Measurements from ENCODE around the gene TRMT61B. TPM values are rescaled to one million over a fixed set of nuclear protein-coding genes. Genes with fewer than 3 reads are reported as not detected.
A peak's percentile ranks its signal among the peaks of the same experiment; 100 is the strongest.

The TRMT61B gene
- total RNA-seq, 1 donor from 2014 or later, result 18.4 TPM

DNA sequence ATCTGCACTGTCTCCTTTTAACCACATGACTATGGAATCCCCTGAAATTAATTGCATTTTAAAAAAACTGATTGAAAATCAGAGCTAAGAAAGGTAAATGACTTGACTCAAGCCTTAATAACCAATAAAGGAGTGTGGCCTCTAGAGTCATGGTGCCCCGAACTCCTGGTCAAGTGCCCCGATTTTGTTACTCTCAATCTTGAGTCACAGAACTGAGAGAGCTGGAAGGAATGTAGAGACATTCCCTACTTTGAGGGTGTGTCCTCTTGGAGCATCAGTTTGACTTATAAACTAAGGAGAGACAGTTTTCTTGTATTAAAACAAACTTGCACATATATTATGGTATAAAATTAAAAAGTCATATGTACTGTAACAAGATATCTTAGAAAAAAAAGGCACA lies 26.8 kb upstream of the TRMT61B start:
- H3K27ac Mint-ChIP-seq, result no peak overlapping the region
- peak overlapping the region; percentile 100 for H3K4me3 Mint-ChIP-seq
- intact Hi-C loops (cut with micrococcal nuclease), result loop anchor here (10.0 kb wide), 2 partner anchors 1338 to 1542 kb away; partner anchors contain the start of genes GTF3C2 and LBH
- no peaks in the 10 kb centered on the region for H3K9me3 Mint-ChIP-seq
- H3K36me3 Mint-ChIP-seq (ENCODE audit: low read depth), result peaks cover 20% of the 10 kb centered on the region
- no peaks in the 10 kb centered on the region for H3K27me3 Mint-ChIP-seq (ENCODE audit: insufficient read depth)
- no peak for DNase-seq (ENCODE audit: low spot score)
- H3K4me1 Mint-ChIP-seq (ENCODE audit: low read depth), result peaks cover 57% of the 10 kb centered on the region

DNA sequence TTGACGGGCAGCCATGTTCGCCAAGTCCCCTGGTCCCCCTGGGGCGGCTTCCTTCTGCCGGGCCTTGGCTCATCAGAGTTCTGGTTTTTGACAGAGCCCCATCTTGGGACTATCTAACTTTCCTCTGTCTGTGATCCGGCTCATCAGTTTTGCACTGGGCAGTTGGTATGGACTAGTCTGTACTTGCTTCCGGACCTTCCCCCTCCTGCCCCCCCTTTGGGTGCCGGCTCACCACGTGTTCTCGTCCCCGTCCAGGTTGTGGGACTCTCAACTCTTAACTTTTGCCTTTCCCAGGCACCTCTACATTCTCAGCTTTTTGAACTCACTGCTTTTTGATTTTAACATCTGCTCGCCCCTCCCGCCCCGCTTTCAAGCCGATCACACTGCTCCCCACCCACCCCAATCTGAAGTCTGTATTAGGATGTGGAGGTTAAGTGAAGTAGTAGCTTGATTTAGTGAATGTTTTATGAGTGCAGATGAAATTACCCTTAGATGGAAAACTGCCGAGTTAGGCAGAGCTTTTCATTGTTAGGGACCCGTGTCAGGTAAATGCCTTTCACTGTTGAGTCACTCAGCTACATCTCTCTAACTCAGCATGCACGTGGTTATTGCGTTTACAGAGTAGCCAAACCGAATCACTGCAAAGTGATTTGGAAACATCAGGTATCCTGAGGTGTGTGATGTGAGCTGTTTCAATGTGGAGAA lies 25.2 kb upstream of the TRMT61B start:
- DNase-seq (ENCODE audit: low spot score), result peak; percentile 22
- Mint-ChIP-seq H3K36me3 (ENCODE audit: low read depth) (peaks cover 19% of the 10 kb centered on the region), H3K27me3 (ENCODE audit: insufficient read depth) (no peaks in the 10 kb centered on the region), H3K4me1 (ENCODE audit: low read depth) (peaks cover 44% of the 10 kb centered on the region), H3K4me3 (peak overlapping the region; percentile 100), H3K9me3 (no peaks in the 10 kb centered on the region), H3K27ac (peak overlapping the region; percentile 96)
- intact Hi-C loops (cut with micrococcal nuclease), result loop anchor here (1.0 to 10.0 kb wide), 6 partner anchors 25 to 1541 kb away; partner anchors contain the start of genes GTF3C2, LBH and TRMT61B

DNA sequence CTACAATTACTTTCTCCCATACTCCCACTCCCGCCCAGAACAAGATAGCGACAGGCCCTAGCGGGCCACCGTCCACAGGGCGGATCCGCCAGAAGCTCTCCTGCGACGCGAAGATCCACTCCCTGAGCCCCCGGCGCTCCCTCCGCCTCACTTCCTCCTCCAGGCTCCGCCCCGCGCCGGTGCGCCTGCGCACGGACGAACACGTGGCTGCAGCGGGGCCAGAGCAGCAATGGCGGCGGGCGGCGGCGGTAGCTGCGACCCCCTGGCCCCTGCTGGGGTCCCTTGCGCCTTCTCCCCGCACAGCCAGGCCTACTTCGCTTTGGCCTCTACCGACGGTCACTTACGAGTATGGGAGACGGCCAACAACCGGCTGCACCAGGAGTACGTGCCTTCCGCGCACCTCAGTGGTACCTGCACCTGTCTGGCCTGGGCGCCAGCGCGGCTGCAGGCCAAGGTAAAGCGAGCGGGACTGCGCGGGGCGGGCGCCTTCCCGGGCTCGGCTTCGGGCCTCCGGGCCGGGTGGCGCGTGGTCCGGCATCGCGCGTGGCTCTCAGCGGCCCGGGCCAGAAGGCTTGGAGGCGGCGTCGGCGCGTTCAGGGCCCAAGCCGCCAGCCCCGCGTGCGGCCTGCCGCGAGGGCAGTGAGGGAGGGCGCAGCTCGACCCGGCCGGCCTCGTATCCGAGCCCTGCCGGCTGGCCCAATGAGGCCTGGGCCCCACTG lies 24.5 kb upstream of the TRMT61B start, which contains the start of gene WDR43:
Gene WDR43 (plus strand): TSS at position 198 of the 719 bp plus-strand sequence. CDS start 32 bp downstream, at position 230.
- DNase-seq (ENCODE audit: low spot score), result peak; percentile 99
- intact Hi-C loops (cut with micrococcal nuclease), result loop anchor here (1.0 to 10.0 kb wide), 8 partner anchors 24 to 1540 kb away; partner anchors contain the start of genes GTF3C2, LBH, PPP1CB and TRMT61B
- Mint-ChIP-seq H3K27me3 (ENCODE audit: insufficient read depth) (no peaks in the 10 kb centered on the region), H3K36me3 (ENCODE audit: low read depth) (peaks cover 19% of the 10 kb centered on the region), H3K4me1 (ENCODE audit: low read depth) (peaks cover 40% of the 10 kb centered on the region), H3K9me3 (no peaks in the 10 kb centered on the region), H3K27ac (peak within 1 kb of the TSS; percentile 96), H3K4me3 (peak within 1 kb of the TSS; percentile 100)

DNA sequence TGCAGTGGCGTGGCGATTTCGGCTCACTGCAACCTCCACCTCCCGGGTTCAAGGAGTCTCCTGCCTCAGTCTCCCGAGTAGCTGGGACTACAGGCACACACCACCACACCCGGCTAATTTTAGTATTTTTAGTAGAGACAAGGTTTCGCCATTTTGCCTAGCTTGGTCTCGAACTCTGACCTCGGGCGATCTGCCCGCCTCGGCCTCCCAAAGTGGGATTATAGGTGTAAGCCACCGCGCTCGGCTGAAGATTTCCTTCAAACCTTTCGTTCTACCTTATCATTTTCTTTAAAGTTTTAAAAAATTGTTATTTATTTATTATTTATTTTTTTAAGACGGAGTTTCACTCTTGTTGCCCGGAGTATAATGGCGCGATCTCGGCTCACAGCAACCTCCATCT lies 23.4 kb upstream of the TRMT61B start:
- peaks cover 15% of the 10 kb centered on the region for H3K36me3 Mint-ChIP-seq (ENCODE audit: low read depth)
- DNase-seq (ENCODE audit: low spot score), result no peak
- no peaks in the 10 kb centered on the region for H3K9me3 Mint-ChIP-seq
- peaks cover 2% of the 10 kb centered on the region for H3K27me3 Mint-ChIP-seq (ENCODE audit: insufficient read depth)
- H3K4me3 Mint-ChIP-seq, result no peak overlapping the region
- intact Hi-C loops (cut with micrococcal nuclease), result loop anchor here (10.0 kb wide), 2 partner anchors 1341 to 1539 kb away; partner anchors contain the start of genes GTF3C2 and LBH
- H3K4me1 Mint-ChIP-seq (ENCODE audit: low read depth), result peaks cover 29% of the 10 kb centered on the region
- no peak overlapping the region for H3K27ac Mint-ChIP-seq

DNA sequence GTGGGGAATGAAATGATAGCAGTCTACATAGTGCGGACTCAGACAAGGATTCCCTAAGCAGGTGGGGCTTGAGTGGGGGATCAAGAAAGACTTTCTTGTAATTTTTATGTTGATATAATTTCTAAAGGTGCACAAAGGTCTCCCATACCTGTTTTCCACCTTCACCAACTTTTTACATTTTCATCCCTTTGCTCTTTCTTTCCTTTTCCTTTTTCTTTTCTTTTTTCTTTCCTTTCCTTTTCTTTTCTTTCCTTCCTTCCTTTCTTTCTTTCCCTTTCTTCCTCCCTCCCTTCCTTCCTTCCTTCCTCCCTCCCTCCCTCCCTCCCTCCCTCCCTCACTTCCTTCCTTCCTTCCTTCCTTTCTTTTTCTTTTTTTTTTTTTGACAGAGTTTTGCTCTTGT lies 10.1 kb upstream of the TRMT61B start:
- no peak overlapping the region for H3K4me3 Mint-ChIP-seq
- H3K27ac Mint-ChIP-seq, result no peak overlapping the region
- no peaks in the 10 kb centered on the region for H3K9me3 Mint-ChIP-seq
- no peaks in the 10 kb centered on the region for H3K4me1 Mint-ChIP-seq (ENCODE audit: low read depth)
- H3K27me3 Mint-ChIP-seq (ENCODE audit: insufficient read depth), result peaks cover 31% of the 10 kb centered on the region
- no peaks in the 10 kb centered on the region for H3K36me3 Mint-ChIP-seq (ENCODE audit: low read depth)
- DNase-seq (ENCODE audit: low spot score), result no peak
- intact Hi-C loops (cut with micrococcal nuclease), result no loop called here

DNA sequence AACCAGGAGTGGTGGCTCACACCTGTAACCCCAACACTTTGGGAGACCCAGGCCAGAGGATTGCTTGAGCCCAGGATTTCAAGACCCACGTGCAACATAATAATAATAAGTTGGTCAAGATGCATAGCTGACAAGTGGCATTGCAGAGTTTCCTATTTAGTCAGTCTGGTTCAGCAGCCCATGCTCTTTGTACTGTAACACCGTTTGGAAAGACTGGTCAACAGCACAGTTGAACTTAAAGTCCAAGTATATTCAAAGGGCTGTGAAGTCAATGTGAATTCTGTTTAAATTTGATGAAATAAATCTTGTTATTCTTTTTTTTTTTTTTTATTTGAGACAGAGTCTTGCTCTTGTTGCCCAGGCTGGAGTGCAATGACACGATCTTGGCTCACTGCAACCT lies 1.5 kb upstream of the TRMT61B start:
- peaks cover 19% of the 10 kb centered on the region for H3K27me3 Mint-ChIP-seq (ENCODE audit: insufficient read depth)

DNA sequence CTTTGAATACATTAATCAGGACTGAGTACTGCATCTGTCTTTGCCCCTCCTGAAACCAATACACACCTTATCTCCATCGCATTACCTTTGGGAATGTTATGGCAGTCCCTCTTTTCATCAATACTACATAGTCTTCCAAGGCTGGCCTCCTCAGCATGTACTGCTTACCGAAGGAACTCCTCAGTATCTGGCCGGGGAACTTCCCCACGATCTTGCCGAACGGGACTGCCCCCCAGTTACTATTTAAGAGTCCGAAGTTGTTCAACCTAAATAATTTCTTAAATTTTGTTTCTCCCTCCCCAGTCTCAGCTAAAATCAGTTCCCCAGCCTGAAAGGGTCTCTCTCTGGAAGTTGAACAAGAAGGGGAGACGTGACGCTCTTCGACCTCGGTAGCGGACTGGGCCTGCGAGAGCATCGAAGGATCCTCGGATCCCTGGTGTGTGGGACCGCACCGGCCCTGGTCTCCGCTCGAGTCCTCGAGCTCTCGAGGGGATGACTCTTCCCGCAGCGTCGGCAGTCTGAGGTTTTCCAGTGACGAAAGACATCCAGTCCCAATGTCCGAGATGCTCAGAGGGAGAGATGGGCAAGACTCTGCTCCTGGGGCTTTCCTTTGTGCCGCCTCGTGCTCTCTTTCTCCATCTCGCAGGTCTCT lies 489 bp downstream of the TRMT61B start:
- Mint-ChIP-seq H3K4me3 (peak overlapping the region; percentile 97), H3K9me3 (no peaks in the 10 kb centered on the region), H3K4me1 (ENCODE audit: low read depth) (peaks cover 27% of the 10 kb centered on the region), H3K27ac (peak overlapping the region; percentile 93), H3K27me3 (ENCODE audit: insufficient read depth) (peaks cover 1% of the 10 kb centered on the region), H3K36me3 (ENCODE audit: low read depth) (peaks cover 13% of the 10 kb centered on the region)
- intact Hi-C loops (cut with micrococcal nuclease), result loop anchor here (1.0 to 5.0 kb wide), 8 partner anchors 26 to 1277 kb away; partner anchors contain the start of genes CLIP4, PPP1CB and SPDYA
- no peak for DNase-seq (ENCODE audit: low spot score)

More for the DNA sequence above, 1.5 kb upstream of the TRMT61B start:
- peaks cover 8% of the 10 kb centered on the region for H3K36me3 Mint-ChIP-seq (ENCODE audit: low read depth)
- peak overlapping the region; percentile 97 for H3K4me3 Mint-ChIP-seq
- H3K4me1 Mint-ChIP-seq (ENCODE audit: low read depth), result peaks cover 21% of the 10 kb centered on the region
- no peak overlapping the region for H3K27ac Mint-ChIP-seq
- intact Hi-C loops (cut with micrococcal nuclease), result loop anchor here (5.0 kb wide), 1 partner anchor 246 kb away; the partner anchor contains the start of gene CLIP4
- no peak for DNase-seq (ENCODE audit: low spot score)
- H3K9me3 Mint-ChIP-seq, result no peaks in the 10 kb centered on the region

DNA sequence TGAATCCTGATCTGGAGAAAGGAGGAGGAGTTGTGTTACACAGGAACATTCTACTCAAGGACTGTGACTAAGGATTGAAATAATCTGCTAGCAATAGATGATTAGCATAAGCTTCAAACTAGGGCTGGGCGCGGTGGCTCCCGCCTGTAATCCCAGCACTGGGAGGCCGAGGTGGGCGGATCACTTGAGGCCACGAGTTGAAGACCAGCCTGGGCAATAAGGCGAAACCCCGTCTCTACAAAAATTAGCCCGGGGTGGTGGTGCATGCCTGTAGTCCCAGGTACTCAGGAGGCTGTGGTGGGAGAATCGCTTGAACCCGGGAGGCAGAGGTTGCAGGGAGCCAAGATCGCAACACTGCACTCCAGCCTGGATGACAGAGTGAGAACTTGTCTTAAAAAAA lies 1.5 kb downstream of the TRMT61B start:
- no peaks in the 10 kb centered on the region for H3K27me3 Mint-ChIP-seq (ENCODE audit: insufficient read depth)
- no peak for DNase-seq (ENCODE audit: low spot score)
- intact Hi-C loops (cut with micrococcal nuclease), result no loop called here
- H3K27ac Mint-ChIP-seq, result no peak overlapping the region
- H3K4me3 Mint-ChIP-seq, result peak overlapping the region; percentile 97
- H3K9me3 Mint-ChIP-seq, result no peaks in the 10 kb centered on the region
- H3K36me3 Mint-ChIP-seq (ENCODE audit: low read depth), result peaks cover 18% of the 10 kb centered on the region
- H3K4me1 Mint-ChIP-seq (ENCODE audit: low read depth), result peaks cover 34% of the 10 kb centered on the region

DNA sequence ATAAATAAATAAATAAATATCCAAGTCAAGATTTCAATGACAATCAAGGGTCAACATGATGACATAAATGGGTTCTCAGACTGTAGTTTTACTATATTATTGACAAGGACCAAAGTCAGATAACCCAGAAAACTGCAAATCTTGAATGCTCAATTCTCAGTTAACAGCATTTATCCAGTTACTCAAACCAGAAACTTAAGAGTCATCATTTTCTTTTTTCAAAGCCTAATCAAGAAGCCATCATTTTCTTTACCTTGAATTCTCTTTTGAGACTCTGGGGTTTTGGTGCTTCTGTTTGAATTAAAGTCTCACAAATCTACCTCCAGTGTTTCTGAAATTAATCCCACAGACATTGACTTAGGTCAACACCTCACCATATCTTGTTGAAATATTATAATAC lies 14.1 kb downstream of the TRMT61B start:
- no peak overlapping the region for H3K27ac Mint-ChIP-seq
- no peak for DNase-seq (ENCODE audit: low spot score)
- H3K4me1 Mint-ChIP-seq (ENCODE audit: low read depth), result no peaks in the 10 kb centered on the region
- no peaks in the 10 kb centered on the region for H3K27me3 Mint-ChIP-seq (ENCODE audit: insufficient read depth)
- H3K36me3 Mint-ChIP-seq (ENCODE audit: low read depth), result peaks cover 19% of the 10 kb centered on the region
- H3K9me3 Mint-ChIP-seq, result no peaks in the 10 kb centered on the region
- intact Hi-C loops (cut with micrococcal nuclease), result no loop called here
- H3K4me3 Mint-ChIP-seq, result no peak overlapping the region

DNA sequence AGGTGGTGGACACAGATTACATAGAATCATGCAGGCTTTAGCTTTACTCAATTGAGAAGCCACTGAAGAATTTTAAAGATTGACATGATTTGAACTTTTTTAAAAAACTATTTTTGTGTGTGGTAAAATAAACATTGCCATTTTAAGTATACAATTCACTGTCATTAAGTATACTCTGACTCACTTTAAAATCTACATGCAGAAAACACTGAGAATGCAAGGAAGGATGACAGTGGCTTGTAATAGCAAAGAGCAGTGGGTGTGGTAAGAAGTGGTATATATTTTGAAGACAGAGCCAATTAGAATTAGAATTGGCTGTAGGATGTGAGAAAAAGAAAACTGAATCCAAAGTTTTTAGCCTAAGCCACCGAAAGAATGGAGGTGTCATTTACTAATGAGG lies 14.9 kb downstream of the TRMT61B start:
- DNase-seq (ENCODE audit: low spot score), result no peak
- Mint-ChIP-seq H3K4me1 (ENCODE audit: low read depth) (no peaks in the 10 kb centered on the region), H3K36me3 (ENCODE audit: low read depth) (peaks cover 12% of the 10 kb centered on the region), H3K27ac (no peak overlapping the region), H3K9me3 (no peaks in the 10 kb centered on the region), H3K4me3 (no peak overlapping the region), H3K27me3 (ENCODE audit: insufficient read depth) (no peaks in the 10 kb centered on the region)
- intact Hi-C loops (cut with micrococcal nuclease), result no loop called here

DNA sequence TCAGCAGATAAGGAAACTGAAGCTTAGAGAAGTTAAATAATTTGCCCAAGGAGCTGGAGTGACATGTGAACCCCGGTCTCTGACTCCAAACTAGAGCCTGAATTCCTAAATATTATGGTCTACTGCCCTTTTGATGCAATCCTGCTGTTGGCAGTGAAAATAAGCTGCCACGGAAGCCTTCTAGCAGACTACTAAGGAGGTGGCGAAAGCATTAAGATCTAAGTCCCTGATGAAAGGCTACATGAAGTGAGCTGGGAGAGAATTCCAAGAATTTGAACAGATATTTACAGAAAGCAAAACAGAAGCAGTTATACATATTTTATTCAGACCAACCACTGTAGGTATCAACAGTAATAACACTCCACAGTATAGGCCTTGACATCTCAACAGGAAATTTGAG lies 28.1 kb downstream of the TRMT61B start:
- no peak for DNase-seq (ENCODE audit: low spot score)
- H3K4me1 Mint-ChIP-seq (ENCODE audit: low read depth), result no peaks in the 10 kb centered on the region
- no peaks in the 10 kb centered on the region for H3K9me3 Mint-ChIP-seq
- no peak overlapping the region for H3K27ac Mint-ChIP-seq
- H3K4me3 Mint-ChIP-seq, result no peak overlapping the region
- H3K27me3 Mint-ChIP-seq (ENCODE audit: insufficient read depth), result no peaks in the 10 kb centered on the region
- no peaks in the 10 kb centered on the region for H3K36me3 Mint-ChIP-seq (ENCODE audit: low read depth)
- intact Hi-C loops (cut with micrococcal nuclease), result no loop called here

DNA sequence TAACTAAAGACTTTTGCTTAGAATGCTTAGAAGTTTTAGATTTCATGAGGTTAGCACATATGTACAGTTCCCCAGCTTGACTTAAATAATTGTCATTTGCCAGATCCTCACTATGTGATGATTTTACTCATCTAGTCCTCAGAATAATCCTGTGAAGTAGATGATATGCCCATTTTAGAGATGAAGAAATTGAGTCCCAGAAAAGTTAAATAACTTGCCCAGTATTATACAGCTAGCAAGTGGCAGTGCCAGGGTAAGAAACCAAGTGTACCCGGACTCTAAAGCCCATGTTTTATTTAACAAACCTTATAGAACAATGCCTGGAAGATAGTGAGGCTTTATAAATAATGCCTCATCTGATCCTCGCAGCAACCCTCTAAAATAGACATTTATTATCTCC lies 31.1 kb downstream of the TRMT61B start:
- no peaks in the 10 kb centered on the region for H3K27me3 Mint-ChIP-seq (ENCODE audit: insufficient read depth)
- H3K9me3 Mint-ChIP-seq, result no peaks in the 10 kb centered on the region
- H3K36me3 Mint-ChIP-seq (ENCODE audit: low read depth), result no peaks in the 10 kb centered on the region
- H3K27ac Mint-ChIP-seq, result no peak overlapping the region
- no peak for DNase-seq (ENCODE audit: low spot score)
- no peaks in the 10 kb centered on the region for H3K4me1 Mint-ChIP-seq (ENCODE audit: low read depth)
- intact Hi-C loops (cut with micrococcal nuclease), result no loop called here
- H3K4me3 Mint-ChIP-seq, result no peak overlapping the region

Measured in activated T-helper 1 cell treated with anti-CD3 and anti-CD28 coated beads, Interleukin-12 subunit alpha, Interleukin-12 subunit beta, Interleukin-2, Interleukin-4 antibody, amounts not matched to agents 30 ng/mL and 10 ng/mL and 1 ng/mL, durations not matched to agents 14 hours and 24 hours and 36 hours (primary cell).